MM.1S (cell line): ENCODE data around the gene GGN.

Experiments
- DNase-seq: peaks from one replicate; pipeline ENCODE4 v3.0.0-alpha.2; 2015
- H2AFZ ChIP-seq: fragments of 300-600 bp; sonication (generic); 2 replicates; pipeline ENCODE4 v1.6.0; 2016; ENCODE audit warnings: antibody characterized with exemption, low read length
- H3F3A ChIP-seq: fragments of 300-600 bp; sonication (generic); 2 replicates; pipeline ENCODE4 v1.6.1; 2016; ENCODE audit warnings: mild to moderate bottlenecking, antibody characterized with exemption, low read length, moderate library complexity, mixed read lengths; ENCODE audit not compliant: insufficient read depth
- H3K27ac ChIP-seq: fragments of 300-600 bp; sonication (generic); 2 replicates; pipeline ENCODE4 v1.5.1; 2016; ENCODE audit warnings: mild to moderate bottlenecking, low read length
- H3K27me3 ChIP-seq: fragments of 300-600 bp; sonication (generic); replicated peaks from 2 replicates; pipeline ENCODE4 v1.6.0; 2016; ENCODE audit warnings: low read length; ENCODE audit not compliant: insufficient read depth
- H3K36me3 ChIP-seq: fragments of 300-600 bp; sonication (generic); replicated peaks from 2 replicates; pipeline ENCODE4 v1.6.1; 2016; ENCODE audit warnings: mild to moderate bottlenecking, low read length, mixed read lengths; ENCODE audit not compliant: insufficient read depth
- H3K4me1 ChIP-seq: fragments of 300-600 bp; sonication (generic); 2 replicates; pipeline ENCODE4 v1.6.1; 2016; ENCODE audit warnings: low read length, mixed read lengths
- H3K4me2 ChIP-seq: fragments of 300-600 bp; sonication (generic); 2 replicates; pipeline ENCODE4 v1.6.0; 2016; ENCODE audit warnings: low read depth, low read length
- H3K4me3 ChIP-seq: fragments of 300-600 bp; sonication (generic); 2 replicates; pipeline ENCODE4 v1.5.1; 2016; ENCODE audit warnings: low read length, mixed read lengths
- H3K79me2 ChIP-seq: fragments of 300-600 bp; sonication (generic); 2 replicates; pipeline ENCODE4 v1.6.1; 2016; ENCODE audit warnings: mixed run types, low read length, mixed read lengths
- H3K9ac ChIP-seq: fragments of 300-600 bp; sonication (generic); 2 replicates; pipeline ENCODE4 v1.6.1; 2016; ENCODE audit warnings: low read length, mixed read lengths
- H3K9me2 ChIP-seq: fragments of 300-600 bp; sonication (generic); replicated peaks from 2 replicates; pipeline ENCODE4 v1.6.1; 2016; ENCODE audit warnings: mild to moderate bottlenecking, low read length, mixed read lengths; ENCODE audit not compliant: insufficient read depth
- H3K9me3 ChIP-seq: fragments of 300-600 bp; sonication (generic); replicated peaks from 2 replicates; pipeline ENCODE4 v1.6.1; 2016; ENCODE audit warnings: mild to moderate bottlenecking, low read length, mixed read lengths; ENCODE audit not compliant: insufficient read depth
- H4K20me1 ChIP-seq: fragments of 300-600 bp; sonication (generic); 2 replicates; pipeline ENCODE4 v1.6.1; 2016; ENCODE audit warnings: mild to moderate bottlenecking, low read length, moderate library complexity, mixed read lengths; ENCODE audit not compliant: insufficient read depth
- CTCF ChIP-seq: fragments of 300-600 bp; sonication (generic); IDR thresholded peaks from 2 replicates; pipeline ENCODE4 v1.5.1; 2016; ENCODE audit warnings: antibody characterized with exemption, low read length, mixed read lengths
- EZH2 ChIP-seq: fragments of 300-600 bp; sonication (generic); optimal IDR thresholded peaks from 2 replicates; pipeline ENCODE3; 2017; ENCODE audit warnings: low read depth, mild to moderate bottlenecking, antibody characterized with exemption, low read length, mixed read lengths
- EZH2phosphoT487 ChIP-seq: fragments of 300-600 bp; sonication (generic); IDR thresholded peaks from 2 replicates; pipeline ENCODE4 v1.6.1; 2018; ENCODE audit warnings: antibody characterized with exemption, low read length

Gene GGN

GRCh38 chr19:38376576-38376975 is 11.3 kb downstream of the GGN start:
- H3K4me2 ChIP-seq: peak overlapping the region; percentile 89; the same call in 1 of the 2 replicates
- DNase-seq: no peak
- H3F3A ChIP-seq: no peaks in the 10 kb centered on the region
- H3K9me2 ChIP-seq: no peaks in the 10 kb centered on the region
- H3K4me3 ChIP-seq: no peak overlapping the region
- H3K9me3 ChIP-seq: no peaks in the 10 kb centered on the region
- H2AFZ ChIP-seq: no peak overlapping the region
- 0 out of 2 replicates have a peak, but pooled peaks cover 3% of the 10 kb centered on the region for H3K4me1 ChIP-seq
- H3K36me3 ChIP-seq: no peaks in the 10 kb centered on the region
- H4K20me1 ChIP-seq: no peaks in the 10 kb centered on the region
- peaks cover 41% of the 10 kb centered on the region for H3K79me2 ChIP-seq
- H3K9ac ChIP-seq: no peak overlapping the region
- no peak overlapping the region for H3K27ac ChIP-seq
- H3K27me3 ChIP-seq: no peaks in the 10 kb centered on the region; the same call in 1 of the 2 replicates
- TF ChIP-seq EZH2phosphoT487 (no peak), CTCF (no peak), EZH2 (no peak)

- Histone ChIP-seq H3K27me3 (no peaks in the 10 kb centered on the region; the same call in 1 of the 2 replicates), H4K20me1 (no peaks in the 10 kb centered on the region), H3K9me3 (no peaks in the 10 kb centered on the region), H3K4me1 (0 out of 2 replicates have a peak, but pooled peaks cover 3% of the 10 kb centered on the region), H3K9ac (peak overlapping the region; percentile 93), H3K4me3 (peak overlapping the region; percentile 89), H3K27ac (no peak overlapping the region), H2AFZ (no peak overlapping the region), H3F3A (no peaks in the 10 kb centered on the region), H3K79me2 (peaks cover 41% of the 10 kb centered on the region), H3K4me2 (peak overlapping the region; percentile 89), H3K9me2 (no peaks in the 10 kb centered on the region), H3K36me3 (no peaks in the 10 kb centered on the region)
- DNase-seq: no peak
- no peak for TF ChIP-seq EZH2
- no peak for TF ChIP-seq CTCF
- TF ChIP-seq EZH2phosphoT487: no peak
Measured at GRCh38 chr19:38375748-38376147, 12.1 kb downstream of the GGN start.

GRCh38 chr19:38375098-38375493 is 12.7 kb downstream of the GGN start:
- H3K9me2 ChIP-seq: no peaks in the 10 kb centered on the region
- H3K36me3 ChIP-seq: no peaks in the 10 kb centered on the region
- no peaks in the 10 kb centered on the region for H3F3A ChIP-seq
- peak overlapping the region; percentile 93 for H3K9ac ChIP-seq
- no peaks in the 10 kb centered on the region for H4K20me1 ChIP-seq
- TF ChIP-seq EZH2phosphoT487 (no peak), CTCF (no peak), EZH2 (no peak)
- no peak for DNase-seq
- H3K9me3 ChIP-seq: no peaks in the 10 kb centered on the region
- H3K4me2 ChIP-seq: peak overlapping the region; percentile 89
- H3K4me1 ChIP-seq: 0 out of 2 replicates have a peak, but pooled peaks cover 3% of the 10 kb centered on the region
- H3K4me3 ChIP-seq: peak overlapping the region; percentile 89
- peak overlapping the region; percentile 63 for H2AFZ ChIP-seq
- H3K27me3 ChIP-seq: no peaks in the 10 kb centered on the region; the same call in 1 of the 2 replicates
- peak overlapping the region; percentile 55; the same call in 1 of the 2 replicates for H3K27ac ChIP-seq
- peaks cover 41% of the 10 kb centered on the region for H3K79me2 ChIP-seq
